MG63 (cell line): ENCODE results near the gene DBNL. TPM values are rescaled to one million over a fixed set of nuclear protein-coding genes. Genes with fewer than 3 reads are reported as not detected.
"Not testable (repeated sequence)": the region's sequence is repeated elsewhere in the genome, so short reads cannot be mapped to it uniquely, and the experiment has no call there.

Source experiments
- DNase-seq: peaks from one replicate; pipeline ENCODE4 v3.0.0-alpha.2; 2020
- H3K27me3 ChIP-seq: fragments of 250-450 bp; sonication (Bioruptor Pico); 2 replicates; pipeline ENCODE4 v1.5.1; 2020; ENCODE audit warnings: mild to moderate bottlenecking, moderate library complexity
- H3K36me3 ChIP-seq: fragments of 250-450 bp; sonication (Bioruptor Pico); 2 replicates; pipeline ENCODE4 v1.5.1; 2020; ENCODE audit warnings: mild to moderate bottlenecking, moderate library complexity
- H3K4me3 ChIP-seq: fragments of 250-450 bp; sonication (Bioruptor Pico); 2 replicates; pipeline ENCODE4 v1.5.1; 2020; ENCODE audit warnings: mild to moderate bottlenecking, moderate library complexity
- H3K9me3 ChIP-seq: fragments of 250-450 bp; sonication (Bioruptor Pico); 2 replicates; pipeline ENCODE4 v1.5.1; 2020; ENCODE audit warnings: mild to moderate bottlenecking, moderate library complexity
- total RNA-seq: library from RNA; depleted of rRNA; stranded (reverse); fragments of >200 nt; shearing (Covaris generic); gene quantifications from 2 replicates; pipeline ENCODE4 v1.2.3, GENCODE V29; 2014; ENCODE audit warnings: low replicate concordance

The DBNL gene
- total RNA-seq, 1 experiment from 2014 or later, result 166 TPM

DNA sequence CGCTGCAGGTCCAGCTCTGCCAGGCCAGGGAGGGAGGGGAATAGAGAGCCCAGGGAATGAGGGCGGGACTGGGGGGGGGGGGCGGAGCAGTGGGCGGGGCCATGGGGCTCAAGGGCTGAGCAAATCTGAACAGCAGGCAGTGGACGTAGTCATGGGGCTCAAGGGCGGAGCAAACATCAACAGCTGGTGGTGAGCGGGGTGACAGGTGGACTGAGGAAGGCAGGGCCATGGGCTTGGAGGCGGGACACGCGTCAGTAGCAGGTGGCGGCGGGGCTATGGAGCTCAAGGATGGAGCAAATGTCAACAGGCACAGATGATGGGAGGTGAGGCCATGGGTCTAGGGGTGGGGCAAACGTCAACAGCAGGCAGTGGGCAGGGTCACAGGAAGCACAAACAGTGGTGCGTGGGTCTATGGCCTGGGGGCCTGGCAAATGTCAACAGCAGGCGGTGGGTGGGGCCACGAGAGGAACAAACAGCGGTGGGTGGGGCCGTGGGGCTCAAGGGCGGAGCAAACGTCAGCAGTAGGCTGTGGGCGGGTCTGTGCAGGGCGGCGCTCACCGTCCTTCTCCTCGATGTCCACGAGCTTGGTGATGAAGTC lies 5.4 kb upstream of the DBNL start:
- not testable (repeated sequence) for H3K27me3 ChIP-seq, H3K9me3 ChIP-seq, H3K36me3 ChIP-seq, H3K4me3 ChIP-seq
- peak; percentile 56 for DNase-seq

- DNase-seq, result not testable (repeated sequence)
Observed at GRCh38 chr7:44039800-44040492, 4.6 kb upstream of the DBNL start.

DNA sequence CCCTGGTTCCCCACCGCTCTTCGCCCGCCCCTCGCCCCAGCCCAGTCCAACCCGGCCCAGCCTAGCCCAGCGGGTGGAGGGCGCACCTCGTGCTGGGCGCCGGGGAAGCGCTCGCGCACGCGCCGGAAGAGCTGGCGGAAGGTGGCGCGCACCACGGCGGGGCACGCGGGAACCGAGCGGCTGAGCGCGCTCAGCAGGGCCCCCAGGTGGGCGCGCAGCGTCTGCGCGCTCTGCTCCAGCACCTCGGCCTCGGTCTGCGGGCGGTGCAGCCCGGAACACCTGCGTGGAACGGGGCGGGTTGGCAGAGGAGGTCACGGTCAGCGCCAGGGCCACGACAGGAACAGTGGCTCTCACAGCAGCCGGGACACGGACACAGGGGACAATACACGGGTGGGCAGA lies 4.0 kb upstream of the DBNL start:
- not testable (repeated sequence) for DNase-seq, H3K9me3 ChIP-seq, H3K27me3 ChIP-seq, H3K4me3 ChIP-seq, H3K36me3 ChIP-seq

More at GRCh38 chr7:44039800-44040492, 4.6 kb upstream of the DBNL start:
- H3K4me3 ChIP-seq, H3K27me3 ChIP-seq, H3K36me3 ChIP-seq, H3K9me3 ChIP-seq: not testable (repeated sequence)

GRCh38 chr7:44042221-44042620 lies 2.3 kb upstream of the DBNL start:
- no peaks in the 10 kb centered on the region for H3K9me3 ChIP-seq
- DNase-seq, result no peak

GRCh38 chr7:44043902-44044301 lies 600 bp upstream of the DBNL start:
- no peak for DNase-seq
- Histone ChIP-seq H3K36me3 (peaks cover 25% of the 10 kb centered on the region), H3K4me3 (peak overlapping the region; percentile 73)

More at GRCh38 chr7:44042221-44042620, 2.3 kb upstream of the DBNL start:
- Histone ChIP-seq H3K27me3 (no peaks in the 10 kb centered on the region), H3K36me3 (peaks cover 16% of the 10 kb centered on the region), H3K4me3 (no peak overlapping the region)

GRCh38 chr7:44045226-44046014 lies 918 bp downstream of the DBNL start:
- no peaks in the 10 kb centered on the region for H3K9me3 ChIP-seq
- no peaks in the 10 kb centered on the region for H3K27me3 ChIP-seq
- peaks cover 37% of the 10 kb centered on the region for H3K36me3 ChIP-seq
- peak overlapping the region; percentile 73 for H3K4me3 ChIP-seq
- DNase-seq, result peak; percentile 58

More at GRCh38 chr7:44043902-44044301, 600 bp upstream of the DBNL start:
- no peaks in the 10 kb centered on the region for H3K27me3 ChIP-seq
- H3K9me3 ChIP-seq, result no peaks in the 10 kb centered on the region

DNA sequence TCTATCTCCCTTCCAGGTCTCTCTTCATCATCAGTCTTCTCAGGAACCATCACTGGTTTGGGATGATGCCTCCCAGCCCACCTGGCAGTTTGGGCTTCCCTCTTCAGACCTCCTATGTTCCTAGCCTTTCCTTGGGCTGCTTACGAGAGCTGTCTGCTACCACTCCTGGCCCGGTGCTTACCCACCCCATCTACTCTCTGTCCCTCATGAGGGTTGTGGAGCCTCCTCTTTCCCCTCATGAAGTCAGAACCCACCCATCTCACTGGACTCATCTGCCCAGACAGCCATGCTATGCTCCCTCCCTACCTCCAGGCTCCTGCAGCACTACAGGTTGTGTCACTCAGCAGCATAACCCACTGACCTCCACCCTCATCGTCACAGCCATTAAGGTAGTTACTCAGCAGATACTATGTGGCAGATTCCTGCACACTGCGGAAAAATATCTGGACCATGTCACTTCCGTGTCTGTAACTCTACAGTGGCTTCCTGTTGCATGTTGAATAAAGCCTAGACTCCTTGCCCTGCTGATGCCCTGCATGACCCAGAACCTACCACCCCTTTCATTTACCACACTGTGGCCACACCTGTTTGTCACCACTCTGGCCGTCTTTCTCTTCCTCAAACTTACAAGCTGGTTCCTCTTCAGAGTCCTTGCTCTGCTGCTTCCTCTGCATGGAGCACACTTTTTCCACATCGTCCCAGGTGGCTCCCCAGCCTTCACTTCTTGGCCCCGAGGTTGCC lies 2.0 kb downstream of the DBNL start:
- H3K4me3 ChIP-seq, result no peak overlapping the region
- no peaks in the 10 kb centered on the region for H3K27me3 ChIP-seq
- H3K36me3 ChIP-seq, result peaks cover 46% of the 10 kb centered on the region
- H3K9me3 ChIP-seq, result no peaks in the 10 kb centered on the region
- DNase-seq, result no peak

DNA sequence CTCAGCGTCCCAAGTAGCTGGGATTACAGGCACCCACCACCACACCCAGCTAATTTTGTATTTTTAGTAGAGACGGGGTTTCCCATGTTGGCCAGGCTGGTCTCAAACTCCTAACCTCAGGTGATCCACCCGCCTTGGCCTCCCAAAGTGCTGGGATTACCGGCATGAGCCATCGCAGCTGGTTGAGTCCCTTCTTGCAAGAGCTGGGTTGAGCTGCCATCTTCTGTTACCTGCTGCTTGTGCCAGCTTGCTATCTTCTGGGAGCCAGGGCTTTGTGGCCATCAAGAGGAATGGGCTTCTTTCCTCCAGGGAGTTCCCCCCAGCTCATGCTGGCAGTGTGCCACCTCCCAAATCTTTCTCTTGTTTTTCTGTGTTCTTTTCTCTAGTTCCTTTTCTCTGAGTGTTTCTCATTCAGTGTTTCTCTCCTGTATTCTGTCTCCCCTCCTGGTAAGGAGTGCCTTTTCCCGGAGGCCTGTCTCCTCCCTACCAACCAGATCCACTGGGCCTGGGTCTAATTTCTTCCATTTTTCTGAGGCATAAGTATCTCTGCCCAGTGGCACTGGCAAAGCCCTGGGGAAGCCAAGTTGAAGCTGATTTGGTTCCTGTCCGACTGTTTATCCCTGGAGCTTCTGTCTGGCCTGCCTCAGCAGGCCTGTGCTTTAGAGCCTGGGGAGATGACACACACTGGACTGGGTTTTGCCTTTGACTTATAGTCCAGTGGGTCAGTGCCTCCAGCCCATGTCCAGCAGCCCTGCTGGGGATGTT lies 3.7 kb downstream of the DBNL start:
- Histone ChIP-seq H3K9me3 (no peaks in the 10 kb centered on the region), H3K36me3 (peaks cover 55% of the 10 kb centered on the region), H3K27me3 (no peaks in the 10 kb centered on the region), H3K4me3 (no peak overlapping the region)
- DNase-seq, result no peak

DNA sequence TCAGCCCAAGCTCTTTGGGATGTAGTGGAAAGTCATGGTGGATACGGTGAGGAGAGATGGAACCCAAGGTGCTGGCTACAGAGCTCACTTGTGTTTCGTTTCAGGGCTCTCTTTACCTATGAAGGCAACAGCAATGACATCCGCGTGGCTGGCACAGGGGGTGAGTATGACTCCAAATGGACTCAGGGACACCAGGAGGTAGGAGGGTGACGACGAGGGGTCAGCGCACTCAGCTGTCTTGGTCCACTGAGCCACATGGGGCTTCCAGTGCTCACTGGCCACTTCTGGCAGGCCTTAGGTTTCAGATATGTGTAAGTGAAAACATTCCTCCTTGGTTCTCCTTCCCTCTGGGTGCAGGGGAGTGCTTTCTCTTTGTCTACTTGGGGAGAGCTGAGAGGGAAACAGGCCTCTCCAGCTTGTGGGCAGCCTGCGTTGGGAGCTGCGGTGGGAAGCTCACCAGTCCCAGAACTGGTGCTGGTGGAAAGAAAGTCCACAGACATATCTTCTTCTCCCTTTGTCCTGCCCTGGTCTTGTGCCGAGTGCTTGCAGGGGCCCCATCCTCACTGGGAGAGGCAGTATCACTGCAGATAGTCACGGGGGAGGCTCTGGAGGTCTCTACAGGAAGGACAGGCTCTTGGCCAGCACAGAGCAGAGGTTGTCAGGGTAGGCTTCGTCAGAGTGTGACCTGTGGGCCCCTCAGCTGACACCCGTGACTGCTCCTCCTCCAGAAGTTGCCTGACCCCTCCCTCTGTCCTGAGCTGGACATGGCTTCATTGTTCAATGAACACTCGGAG lies 5.8 kb downstream of the DBNL start:
- Histone ChIP-seq H3K36me3 (peaks cover 73% of the 10 kb centered on the region), H3K9me3 (no peaks in the 10 kb centered on the region), H3K27me3 (no peaks in the 10 kb centered on the region), H3K4me3 (no peak overlapping the region)
- no peak for DNase-seq

- Histone ChIP-seq H3K9me3 (no peaks in the 10 kb centered on the region), H3K36me3 (peaks cover 70% of the 10 kb centered on the region), H3K4me3 (no peak overlapping the region), H3K27me3 (no peaks in the 10 kb centered on the region)
- DNase-seq, result no peak
Observed at GRCh38 chr7:44050915-44051560, 6.5 kb downstream of the DBNL start.

DNA sequence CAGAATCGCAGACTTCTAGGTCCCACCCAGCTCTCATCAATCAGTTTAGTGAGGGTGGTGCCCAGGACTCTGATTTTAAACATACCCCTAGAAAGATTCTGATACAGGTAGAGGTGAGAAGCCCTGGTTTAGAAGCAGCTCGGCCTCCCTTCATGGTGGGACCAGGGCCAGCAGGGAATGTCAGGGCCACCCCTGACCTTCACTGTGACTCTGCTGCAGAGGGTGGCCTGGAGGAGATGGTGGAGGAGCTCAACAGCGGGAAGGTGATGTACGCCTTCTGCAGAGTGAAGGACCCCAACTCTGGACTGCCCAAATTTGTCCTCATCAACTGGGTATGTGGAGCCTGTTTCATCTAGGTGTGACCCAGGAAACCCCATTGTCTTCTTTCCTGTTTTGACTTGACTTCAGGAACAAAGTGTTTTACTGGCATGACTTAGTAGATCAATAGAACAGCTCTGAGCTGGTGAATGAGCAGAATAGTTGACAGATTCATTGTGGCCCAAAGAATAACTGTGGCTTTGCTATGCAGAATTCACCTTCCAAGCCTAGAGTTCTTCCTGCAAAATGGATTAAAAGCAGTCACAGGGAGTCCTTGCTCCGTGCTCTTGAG lies 7.2 kb downstream of the DBNL start:
- Histone ChIP-seq H3K27me3 (no peaks in the 10 kb centered on the region), H3K9me3 (no peaks in the 10 kb centered on the region), H3K36me3 (peaks cover 70% of the 10 kb centered on the region), H3K4me3 (no peak overlapping the region)
- no peak for DNase-seq

- Histone ChIP-seq H3K36me3 (peaks cover 68% of the 10 kb centered on the region), H3K9me3 (no peaks in the 10 kb centered on the region), H3K4me3 (no peak overlapping the region), H3K27me3 (no peaks in the 10 kb centered on the region)
- DNase-seq, result no peak
Observed at GRCh38 chr7:44052771-44053365, 8.4 kb downstream of the DBNL start.

DNA sequence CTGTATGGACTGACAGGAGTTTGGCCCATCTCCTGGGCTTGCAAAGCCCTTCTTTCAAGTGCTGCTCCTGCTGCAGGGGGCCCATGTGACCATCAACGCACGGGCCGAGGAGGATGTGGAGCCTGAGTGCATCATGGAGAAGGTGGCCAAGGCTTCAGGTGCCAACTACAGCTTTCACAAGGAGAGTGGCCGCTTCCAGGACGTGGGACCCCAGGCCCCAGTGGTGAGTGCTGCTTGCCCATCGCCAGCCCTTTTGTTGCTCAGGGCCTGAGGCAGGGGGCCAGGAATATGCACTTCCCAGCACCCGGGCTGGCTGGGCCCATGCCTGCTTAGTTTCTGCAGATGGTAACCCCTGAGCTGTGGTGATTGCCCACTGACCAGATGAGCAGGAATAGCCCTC lies 12.2 kb downstream of the DBNL start:
- no peak overlapping the region for H3K4me3 ChIP-seq
- DNase-seq, result no peak
- peaks cover 58% of the 10 kb centered on the region for H3K36me3 ChIP-seq
- H3K9me3 ChIP-seq, result no peaks in the 10 kb centered on the region
- H3K27me3 ChIP-seq, result no peaks in the 10 kb centered on the region

DNA sequence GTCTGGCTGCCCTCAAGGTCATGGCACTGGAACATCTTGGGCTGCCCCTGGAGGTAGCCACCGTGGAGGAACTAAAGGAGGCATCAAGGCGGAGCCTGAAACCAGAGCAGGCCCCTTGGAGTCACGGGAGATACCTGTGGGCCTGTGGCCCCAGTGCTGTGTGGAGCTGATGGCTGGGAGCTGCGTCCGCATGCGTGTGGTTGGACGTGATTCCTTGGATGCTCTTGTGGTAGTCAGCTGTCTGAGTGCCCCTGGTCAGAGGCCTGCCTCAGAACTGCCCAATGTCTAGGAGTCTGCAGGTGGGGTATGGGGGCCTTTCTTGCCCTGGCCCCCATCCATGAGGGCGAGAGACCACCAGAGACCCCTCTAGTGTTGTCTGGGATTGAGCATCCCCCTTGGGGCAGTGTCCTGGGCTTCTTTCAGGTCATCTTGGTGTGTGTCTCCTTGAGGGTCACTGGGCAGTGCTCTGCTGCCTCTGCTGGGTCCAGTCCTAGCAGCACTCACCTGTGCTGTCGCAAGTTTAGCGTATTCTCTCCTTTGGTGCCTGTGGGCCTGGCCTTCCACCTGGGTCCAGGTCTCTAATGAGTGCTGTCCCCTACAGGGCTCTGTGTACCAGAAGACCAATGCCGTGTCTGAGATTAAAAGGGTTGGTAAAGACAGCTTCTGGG lies 12.8 kb downstream of the DBNL start:
- no peak for DNase-seq
- Histone ChIP-seq H3K4me3 (no peak overlapping the region), H3K36me3 (peaks cover 53% of the 10 kb centered on the region), H3K27me3 (no peaks in the 10 kb centered on the region), H3K9me3 (no peaks in the 10 kb centered on the region)
